ENCODE data around the gene SYNJ1.
"Not testable (repeated sequence)": the region's sequence is repeated elsewhere in the genome, so short reads cannot be mapped to it uniquely, and the experiment has no call there.

Gene SYNJ1

DNA sequence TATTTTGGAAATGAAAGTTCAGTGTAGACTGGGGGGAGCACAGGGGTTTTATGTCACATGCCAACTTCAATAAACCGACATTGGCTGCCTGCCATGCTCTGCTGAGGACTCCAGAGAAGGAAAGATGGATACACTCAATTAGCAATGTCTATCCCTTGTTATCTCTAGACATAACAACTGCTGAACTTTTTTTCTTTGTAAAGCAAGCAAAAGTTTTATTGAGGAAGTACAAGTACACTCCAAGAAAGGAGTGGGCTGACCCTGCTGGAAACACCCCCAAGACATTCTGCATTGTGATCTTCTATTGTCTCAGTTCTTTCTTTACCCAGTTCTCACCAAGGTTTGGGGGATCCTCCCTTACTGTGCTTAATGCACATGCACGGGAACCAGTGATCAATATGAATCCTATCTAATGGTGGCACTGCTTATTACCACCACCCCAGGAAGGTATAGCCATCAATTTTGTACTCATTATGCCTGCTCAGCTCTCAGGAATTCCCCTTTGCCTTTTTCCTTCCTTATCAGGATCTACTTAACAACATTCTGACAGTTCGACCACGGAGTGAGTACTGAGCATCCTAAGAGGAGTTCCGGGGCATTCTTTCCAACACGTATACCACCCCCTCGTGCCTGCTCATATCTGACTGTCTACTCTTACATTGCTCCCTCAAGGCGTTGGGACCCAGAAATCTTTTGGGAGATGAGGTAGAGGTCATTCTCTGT lies 28.7 kb downstream of the SYNJ1 start:
- TF ChIP-seq, protein P1, sequence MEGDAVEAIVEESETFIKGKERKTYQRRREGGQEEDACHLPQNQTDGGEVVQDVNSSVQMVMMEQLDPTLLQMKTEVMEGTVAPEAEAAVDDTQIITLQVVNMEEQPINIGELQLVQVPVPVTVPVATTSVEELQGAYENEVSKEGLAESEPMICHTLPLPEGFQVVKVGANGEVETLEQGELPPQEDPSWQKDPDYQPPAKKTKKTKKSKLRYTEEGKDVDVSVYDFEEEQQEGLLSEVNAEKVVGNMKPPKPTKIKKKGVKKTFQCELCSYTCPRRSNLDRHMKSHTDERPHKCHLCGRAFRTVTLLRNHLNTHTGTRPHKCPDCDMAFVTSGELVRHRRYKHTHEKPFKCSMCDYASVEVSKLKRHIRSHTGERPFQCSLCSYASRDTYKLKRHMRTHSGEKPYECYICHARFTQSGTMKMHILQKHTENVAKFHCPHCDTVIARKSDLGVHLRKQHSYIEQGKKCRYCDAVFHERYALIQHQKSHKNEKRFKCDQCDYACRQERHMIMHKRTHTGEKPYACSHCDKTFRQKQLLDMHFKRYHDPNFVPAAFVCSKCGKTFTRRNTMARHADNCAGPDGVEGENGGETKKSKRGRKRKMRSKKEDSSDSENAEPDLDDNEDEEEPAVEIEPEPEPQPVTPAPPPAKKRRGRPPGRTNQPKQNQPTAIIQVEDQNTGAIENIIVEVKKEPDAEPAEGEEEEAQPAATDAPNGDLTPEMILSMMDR (IDR thresholded peaks at IDR 0.05; ENCODE audit: insufficient read depth, low read depth, low read length, missing control alignments) = no peak
- DNase-seq (ENCODE audit: low read depth) = no peak
- H3K4me3 ChIP-seq (ENCODE audit: low read depth, low read length) = no peak overlapping the region

DNA sequence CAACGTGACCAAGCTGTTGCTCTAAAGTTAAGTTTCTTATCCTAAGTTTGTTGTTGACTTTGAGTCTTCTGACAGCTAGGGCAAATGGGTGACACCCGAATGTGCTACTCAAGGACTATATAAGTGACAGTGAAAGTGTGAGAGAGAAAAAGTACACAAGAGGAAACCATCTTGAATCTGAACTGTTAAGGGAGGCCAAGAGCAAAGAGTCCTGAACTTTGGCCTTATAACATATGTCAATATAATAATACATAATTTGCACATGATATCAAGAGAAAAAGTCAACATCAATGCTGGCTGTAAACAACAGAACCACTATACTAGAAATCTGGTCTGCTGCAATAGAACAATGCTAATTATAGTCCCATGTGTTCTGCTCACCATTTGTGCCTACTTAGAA lies 29.5 kb downstream of the SYNJ1 start:
- TF ChIP-seq, protein P1 (IDR thresholded peaks at IDR 0.05; ENCODE audit: insufficient read depth, low read depth, low read length, missing control alignments) = no peak
- DNase-seq (ENCODE audit: low read depth) = no peak
- no peak overlapping the region for H3K4me3 ChIP-seq (ENCODE audit: low read depth, low read length)

DNA sequence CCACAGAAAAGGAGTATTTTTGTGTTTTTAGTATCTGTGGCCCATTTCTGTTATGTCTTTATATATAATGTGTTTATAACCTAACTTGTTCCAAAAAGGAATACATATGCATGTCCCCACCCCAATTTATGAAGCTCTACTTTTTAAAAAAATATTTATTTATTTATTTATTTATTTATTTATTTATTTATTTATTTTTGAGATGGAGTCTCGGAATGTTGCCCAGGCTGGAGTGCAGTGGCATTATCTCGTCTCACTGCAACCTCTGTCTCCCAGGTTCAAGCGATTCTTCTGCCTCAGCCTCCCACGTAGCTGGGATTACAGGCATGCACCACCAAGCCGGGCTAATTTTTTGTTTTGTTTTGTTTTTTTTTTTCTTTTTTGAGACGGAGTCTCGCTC lies 32.3 kb downstream of the SYNJ1 start:
- not testable (repeated sequence) for DNase-seq (ENCODE audit: low read depth); H3K4me3 ChIP-seq (ENCODE audit: low read depth, low read length)

DNA sequence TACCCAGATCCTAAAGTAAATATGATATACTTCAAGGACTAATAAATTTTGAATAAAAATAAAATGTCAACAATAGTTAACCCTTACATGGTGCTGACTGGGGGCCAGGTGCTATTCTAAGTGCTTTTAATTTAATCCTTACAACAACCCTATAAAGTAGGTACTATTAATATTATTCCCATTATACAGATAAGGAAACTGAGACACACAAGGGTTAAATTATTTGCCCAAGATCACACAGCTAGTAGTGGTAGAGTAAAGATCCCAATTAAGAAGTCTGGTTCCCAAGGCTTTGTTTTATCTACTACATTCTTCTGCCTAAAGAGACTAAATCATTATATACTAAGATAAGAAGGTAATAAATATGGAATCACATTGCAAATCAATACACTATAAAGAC lies 34.2 kb downstream of the SYNJ1 start:
- no peak for DNase-seq (ENCODE audit: low read depth)

DNA sequence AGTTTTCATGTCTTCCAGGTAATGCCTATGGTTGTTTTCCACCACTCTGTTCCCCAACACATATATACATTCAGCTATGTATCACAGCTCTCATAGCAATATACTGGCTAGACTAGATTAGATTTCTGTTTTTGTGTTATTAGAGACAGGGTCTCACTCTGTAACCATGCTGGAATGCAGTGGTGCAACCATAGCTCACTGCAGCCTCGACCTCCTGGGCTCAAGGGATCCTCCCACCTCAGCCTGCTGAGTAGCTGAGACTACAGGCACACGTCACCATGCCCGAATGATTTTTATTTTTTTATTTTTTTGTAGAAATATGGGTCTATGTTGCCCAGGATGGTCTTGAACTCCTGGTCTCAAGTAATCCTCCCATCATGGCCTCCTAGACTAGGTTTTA lies 37.7 kb downstream of the SYNJ1 start:
- no peak for DNase-seq (ENCODE audit: low read depth)
- TF ChIP-seq, protein P1 (IDR thresholded peaks at IDR 0.05; ENCODE audit: insufficient read depth, low read depth, low read length, missing control alignments) = no peak
- no peak overlapping the region for H3K4me3 ChIP-seq (ENCODE audit: low read depth, low read length)

More for the DNA sequence above, 34.2 kb downstream of the SYNJ1 start:
- H3K4me3 ChIP-seq (ENCODE audit: low read depth, low read length) = no peak overlapping the region
- TF ChIP-seq, protein P1 (IDR thresholded peaks at IDR 0.05; ENCODE audit: insufficient read depth, low read depth, low read length, missing control alignments) = no peak

DNA sequence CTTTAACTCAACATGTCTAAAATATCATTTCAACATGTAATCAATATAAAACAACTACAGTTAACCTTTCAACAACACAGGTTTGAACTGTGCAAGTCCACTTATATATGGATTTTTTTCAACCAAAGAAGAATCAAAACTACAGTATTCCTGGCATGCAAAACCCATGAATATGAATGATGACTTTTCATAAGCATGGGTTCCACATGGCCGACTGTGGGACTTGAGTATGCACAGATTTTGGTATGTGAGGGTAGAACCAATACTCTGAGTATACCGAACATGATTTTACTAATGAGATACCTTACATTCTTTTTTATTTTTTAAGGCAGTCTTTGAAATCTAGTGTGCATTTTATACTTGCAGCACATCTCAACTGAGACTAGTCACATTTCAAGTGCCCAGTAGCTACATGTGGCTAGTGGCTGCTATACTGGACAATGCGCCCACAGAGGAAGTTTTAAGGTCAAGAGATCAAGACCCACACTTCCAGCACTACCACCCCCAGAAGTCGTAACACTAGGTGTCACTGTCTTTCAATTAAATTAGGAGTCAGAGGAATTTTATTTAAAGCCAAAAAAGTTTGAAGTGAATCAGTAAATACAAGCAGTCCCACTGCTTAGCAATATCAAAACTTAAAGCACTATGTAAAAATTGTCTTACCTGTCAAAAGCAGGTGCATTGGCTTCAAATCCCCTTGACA lies 40.0 kb downstream of the SYNJ1 start:
- TF ChIP-seq, protein P1 (IDR thresholded peaks at IDR 0.05; ENCODE audit: insufficient read depth, low read depth, low read length, missing control alignments) = peak; percentile 10
- peak; percentile 17 for DNase-seq (ENCODE audit: low read depth)
- H3K4me3 ChIP-seq (ENCODE audit: low read depth, low read length) = no peak overlapping the region

DNA sequence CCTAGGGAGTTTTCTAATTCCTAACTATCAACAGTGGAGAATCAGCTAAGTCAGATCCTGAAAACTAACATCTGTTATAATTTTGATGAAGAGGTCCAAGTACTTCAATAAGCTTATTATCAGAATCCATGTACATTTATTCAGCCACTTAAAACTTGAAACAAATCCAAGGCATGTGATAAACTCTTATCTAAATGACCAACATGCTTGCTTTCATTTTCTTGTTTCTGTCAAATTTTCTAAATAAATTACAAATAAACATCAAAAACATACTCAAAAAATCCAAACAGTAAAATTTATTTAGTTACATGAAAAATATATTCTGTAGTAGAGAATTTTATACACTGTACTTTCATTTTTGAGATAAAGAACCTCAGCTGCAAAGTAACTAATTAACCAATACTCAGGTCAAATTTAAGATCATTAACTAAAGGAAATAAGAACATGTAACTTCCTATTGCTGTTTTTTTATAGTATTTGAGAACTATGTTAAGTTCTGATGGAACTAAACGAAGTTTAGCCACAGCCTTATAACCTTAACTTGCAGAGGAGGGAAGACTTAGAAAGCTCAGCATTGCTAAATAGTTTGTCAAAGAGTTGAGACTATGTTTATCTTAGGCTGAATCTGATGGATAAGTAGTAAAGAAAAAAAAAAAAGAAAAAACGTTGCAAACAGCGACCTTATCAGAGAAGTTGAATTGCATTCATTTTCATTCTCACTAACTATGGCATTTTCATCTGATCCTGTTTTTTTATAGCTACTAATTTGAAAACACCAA lies 44.9 kb downstream of the SYNJ1 start:
- no peak overlapping the region for H3K4me3 ChIP-seq (ENCODE audit: low read depth, low read length)
- TF ChIP-seq, protein P1 (IDR thresholded peaks at IDR 0.05; ENCODE audit: insufficient read depth, low read depth, low read length, missing control alignments) = no peak
- DNase-seq (ENCODE audit: low read depth) = no peak
